Muscle layer of duodenum (tissue), 2 donors: ENCODE results near the gene SSTR5.

Experiments
- H3K27ac ChIP-seq: one replicate; pipeline ENCODE4 v1.7.0; 2013; ENCODE audit warnings: mild to moderate bottlenecking, low read length
- H3K27me3 ChIP-seq: one replicate; pipeline ENCODE4 v1.7.0; 2013; ENCODE audit warnings: low read depth, mild to moderate bottlenecking, control low read depth, low read length
- H3K36me3 ChIP-seq, 2 donors: one replicate each; pipeline ENCODE4 v1.7.0; 2013; ENCODE audit warnings: low read length in 2 of 2, control low read depth in 1 of 2, mild to moderate bottlenecking in 1 of 2; ENCODE audit not compliant: insufficient read depth in 2 of 2, control insufficient read depth in 1 of 2
- H3K4me1 ChIP-seq, 2 donors: one replicate each; pipeline ENCODE4 v1.7.0; 2013; ENCODE audit warnings: low read length in 2 of 2, mild to moderate bottlenecking in 2 of 2, control low read depth in 1 of 2, moderate library complexity in 1 of 2; ENCODE audit not compliant: insufficient read depth in 2 of 2, control insufficient read depth in 1 of 2
- H3K4me3 ChIP-seq, 2 donors: one replicate each; pipeline ENCODE4 v1.7.0; 2013; ENCODE audit warnings: low read length in 2 of 2, low read depth in 1 of 2, mild to moderate bottlenecking in 1 of 2
- H3K9me3 ChIP-seq, 2 donors: one replicate each; pipeline ENCODE4 v1.7.0; 2013; ENCODE audit warnings: low read length in 2 of 2, control low read depth in 1 of 2, mild to moderate bottlenecking in 1 of 2; ENCODE audit not compliant: control insufficient read depth in 1 of 2
- donor health status: healthy.

The SSTR5 gene

GRCh38 chr16:1095450-1096168, 23.1 kb downstream of the SSTR5 start:
- H3K36me3 ChIP-seq: no peaks in the 10 kb centered on the region
- no peaks in the 10 kb centered on the region for H3K4me1 ChIP-seq
- H3K27ac ChIP-seq: no peak overlapping the region

GRCh38 chr16:1096169-1097082, 23.9 kb downstream of the SSTR5 start, which contains the start of gene C1QTNF8:
Gene C1QTNF8 (minus strand): TSS chr16:1096244. CDS start chr16:1094922, 1,322 bp downstream.
- Histone ChIP-seq H3K36me3 (no peaks in the 10 kb centered on the region), H3K4me1 (no peaks in the 10 kb centered on the region), H3K4me3 (no peak within 1 kb of the TSS), H3K9me3 (no peaks in the 10 kb centered on the region), H3K27ac (no peak within 1 kb of the TSS), H3K27me3 (no peaks in the 10 kb centered on the region)

More at GRCh38 chr16:1095450-1096168, 23.1 kb downstream of the SSTR5 start:
- no peaks in the 10 kb centered on the region for H3K9me3 ChIP-seq
- H3K4me3 ChIP-seq: no peak overlapping the region
- H3K27me3 ChIP-seq: no peaks in the 10 kb centered on the region

- no peak overlapping the region for H3K27ac ChIP-seq
- no peak overlapping the region for H3K4me3 ChIP-seq
- H3K27me3 ChIP-seq: no peaks in the 10 kb centered on the region
- no peaks in the 10 kb centered on the region for H3K36me3 ChIP-seq
- H3K4me1 ChIP-seq: no peaks in the 10 kb centered on the region
- H3K9me3 ChIP-seq: no peaks in the 10 kb centered on the region
Measured at GRCh38 chr16:1097156-1097555, 24.6 kb downstream of the SSTR5 start.

GRCh38 chr16:1097800-1098199, 25.3 kb downstream of the SSTR5 start:
- Histone ChIP-seq H3K9me3 (no peaks in the 10 kb centered on the region), H3K4me1 (no peaks in the 10 kb centered on the region), H3K36me3 (no peaks in the 10 kb centered on the region), H3K27ac (no peak overlapping the region), H3K4me3 (no peak overlapping the region), H3K27me3 (no peaks in the 10 kb centered on the region)

GRCh38 chr16:1098266-1098991, 25.9 kb downstream of the SSTR5 start:
- peaks cover 0 to 4% of the 10 kb centered on the region in 2 donors for H3K4me1 ChIP-seq
- H3K27ac ChIP-seq: no peak overlapping the region
- no peaks in the 10 kb centered on the region for H3K27me3 ChIP-seq
- no peaks in the 10 kb centered on the region for H3K36me3 ChIP-seq
- no peak overlapping the region for H3K4me3 ChIP-seq
- H3K9me3 ChIP-seq: no peaks in the 10 kb centered on the region

GRCh38 chr16:1099189-1100083, 26.9 kb downstream of the SSTR5 start:
- no peak overlapping the region for H3K4me3 ChIP-seq
- no peaks in the 10 kb centered on the region for H3K9me3 ChIP-seq
- no peak overlapping the region for H3K27ac ChIP-seq
- H3K4me1 ChIP-seq: peaks cover 0 to 4% of the 10 kb centered on the region in 2 donors
- H3K27me3 ChIP-seq: no peaks in the 10 kb centered on the region
- no peaks in the 10 kb centered on the region for H3K36me3 ChIP-seq

- no peaks in the 10 kb centered on the region for H3K36me3 ChIP-seq
- H3K4me1 ChIP-seq: peaks cover 0 to 4% of the 10 kb centered on the region in 2 donors
- no peaks in the 10 kb centered on the region for H3K9me3 ChIP-seq
- no peak overlapping the region for H3K27ac ChIP-seq
- H3K4me3 ChIP-seq: no peak overlapping the region
- H3K27me3 ChIP-seq: no peaks in the 10 kb centered on the region
Measured at GRCh38 chr16:1100084-1100800, 27.7 kb downstream of the SSTR5 start.

GRCh38 chr16:1101133-1101532, 28.6 kb downstream of the SSTR5 start:
- H3K36me3 ChIP-seq: no peaks in the 10 kb centered on the region
- peaks cover 0 to 6% of the 10 kb centered on the region in 2 donors for H3K4me1 ChIP-seq
- H3K27ac ChIP-seq: no peak overlapping the region
- no peaks in the 10 kb centered on the region for H3K27me3 ChIP-seq
- H3K9me3 ChIP-seq: no peaks in the 10 kb centered on the region
- H3K4me3 ChIP-seq: no peak overlapping the region

GRCh38 chr16:1101573-1102332, 29.2 kb downstream of the SSTR5 start:
- Histone ChIP-seq H3K9me3 (no peaks in the 10 kb centered on the region), H3K4me1 (peaks cover 0 to 7% of the 10 kb centered on the region in 2 donors), H3K36me3 (no peaks in the 10 kb centered on the region), H3K27ac (no peak overlapping the region), H3K4me3 (no peak overlapping the region), H3K27me3 (no peaks in the 10 kb centered on the region)
